AG09309 (cell line): ENCODE data around the gene BCAM.

Source experiments
- DNase-seq: peaks from one replicate; pipeline ENCODE4 v3.0.0-alpha.2; 2010; ENCODE audit warnings: low read depth
- H3K4me3 ChIP-seq: 2 replicates; pipeline ENCODE4 v1.5.1; 2011; ENCODE audit warnings: mild to moderate bottlenecking, low read depth, low read length, moderate library complexity; ENCODE audit not compliant: control insufficient read depth
- TF ChIP-seq, protein P1 (sequence below): IDR thresholded peaks from 2 replicates; pipeline ENCODE4 v1.5.1; 2011; ENCODE audit warnings: mild to moderate bottlenecking, low read depth, low read length, inconsistent platforms; ENCODE audit not compliant: insufficient read depth, control insufficient read depth; ENCODE audit errors: missing control alignments

The BCAM gene

GRCh38 chr19:44783545-44783944 lies 25.4 kb upstream of the BCAM start:
- no peak overlapping the region for H3K4me3 ChIP-seq
- DNase-seq, result no peak
- TF ChIP-seq, protein P1, sequence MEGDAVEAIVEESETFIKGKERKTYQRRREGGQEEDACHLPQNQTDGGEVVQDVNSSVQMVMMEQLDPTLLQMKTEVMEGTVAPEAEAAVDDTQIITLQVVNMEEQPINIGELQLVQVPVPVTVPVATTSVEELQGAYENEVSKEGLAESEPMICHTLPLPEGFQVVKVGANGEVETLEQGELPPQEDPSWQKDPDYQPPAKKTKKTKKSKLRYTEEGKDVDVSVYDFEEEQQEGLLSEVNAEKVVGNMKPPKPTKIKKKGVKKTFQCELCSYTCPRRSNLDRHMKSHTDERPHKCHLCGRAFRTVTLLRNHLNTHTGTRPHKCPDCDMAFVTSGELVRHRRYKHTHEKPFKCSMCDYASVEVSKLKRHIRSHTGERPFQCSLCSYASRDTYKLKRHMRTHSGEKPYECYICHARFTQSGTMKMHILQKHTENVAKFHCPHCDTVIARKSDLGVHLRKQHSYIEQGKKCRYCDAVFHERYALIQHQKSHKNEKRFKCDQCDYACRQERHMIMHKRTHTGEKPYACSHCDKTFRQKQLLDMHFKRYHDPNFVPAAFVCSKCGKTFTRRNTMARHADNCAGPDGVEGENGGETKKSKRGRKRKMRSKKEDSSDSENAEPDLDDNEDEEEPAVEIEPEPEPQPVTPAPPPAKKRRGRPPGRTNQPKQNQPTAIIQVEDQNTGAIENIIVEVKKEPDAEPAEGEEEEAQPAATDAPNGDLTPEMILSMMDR, result no peak

DNA sequence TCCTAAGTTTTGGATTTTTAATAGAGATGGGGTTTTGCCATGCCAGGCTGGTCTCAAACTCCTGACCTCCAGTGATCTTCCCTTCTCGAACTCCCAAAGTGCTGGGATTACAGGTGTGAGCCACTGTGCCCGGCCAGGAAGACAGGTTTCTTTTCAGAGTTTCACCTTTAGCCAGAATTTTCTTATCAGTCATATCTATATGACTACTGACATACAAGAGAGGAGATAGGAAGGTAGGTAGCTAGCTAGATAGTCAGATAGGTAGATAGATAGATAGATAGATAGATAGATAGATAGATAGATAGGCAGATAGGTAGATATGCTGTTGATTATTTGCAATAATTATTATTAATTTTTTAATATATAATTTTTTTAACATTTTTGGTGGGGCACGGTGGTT lies 23.6 kb upstream of the BCAM start:
- TF ChIP-seq, protein P1, result no peak
- DNase-seq, result no peak
- no peak overlapping the region for H3K4me3 ChIP-seq

DNA sequence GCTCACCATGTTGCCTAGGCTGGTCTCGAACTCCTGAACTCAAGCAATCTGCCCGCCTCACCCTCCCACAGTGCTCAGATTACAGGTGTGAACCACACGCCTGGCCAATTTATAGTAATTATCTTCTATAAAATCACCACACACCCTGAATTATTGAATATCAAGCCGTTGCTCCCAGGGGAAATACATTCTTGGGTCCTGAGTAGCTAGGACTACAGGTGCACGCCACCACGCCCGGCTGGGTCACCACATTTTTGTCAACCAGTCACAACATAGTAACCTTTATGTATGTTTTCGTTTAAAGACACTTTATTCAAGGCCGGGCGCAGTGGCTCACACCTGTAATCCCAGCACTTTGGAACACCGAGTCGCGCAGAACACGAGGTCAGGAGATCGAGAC lies 22.9 kb upstream of the BCAM start:
- TF ChIP-seq, protein P1, result no peak
- DNase-seq, result no peak
- no peak overlapping the region for H3K4me3 ChIP-seq

DNA sequence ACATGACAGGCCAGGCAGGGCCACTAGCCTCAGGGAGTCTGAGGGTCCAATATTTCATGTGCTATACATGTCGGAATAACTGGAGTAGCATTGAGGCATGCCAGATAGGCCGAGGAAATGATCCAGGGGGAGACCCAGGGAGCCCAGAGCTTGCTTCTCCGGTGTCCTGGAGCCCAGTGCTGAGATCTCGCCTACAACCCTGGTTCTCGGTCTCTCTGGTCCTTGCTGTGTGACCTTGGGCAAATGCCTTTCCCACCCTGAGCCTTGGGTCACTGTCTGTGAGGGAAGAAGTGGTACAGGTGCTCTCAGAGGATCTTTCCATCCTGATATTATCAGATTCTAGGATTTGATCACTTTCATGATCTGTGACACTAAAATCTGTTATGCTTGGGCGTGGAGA lies 19.9 kb upstream of the BCAM start:
- H3K4me3 ChIP-seq, result no peak overlapping the region
- no peak for DNase-seq
- TF ChIP-seq, protein P1, result no peak

- no peak for DNase-seq
- no peak overlapping the region for H3K4me3 ChIP-seq
- TF ChIP-seq, protein P1, result no peak
Observed at GRCh38 chr19:44789943-44790483, 18.9 kb upstream of the BCAM start.

DNA sequence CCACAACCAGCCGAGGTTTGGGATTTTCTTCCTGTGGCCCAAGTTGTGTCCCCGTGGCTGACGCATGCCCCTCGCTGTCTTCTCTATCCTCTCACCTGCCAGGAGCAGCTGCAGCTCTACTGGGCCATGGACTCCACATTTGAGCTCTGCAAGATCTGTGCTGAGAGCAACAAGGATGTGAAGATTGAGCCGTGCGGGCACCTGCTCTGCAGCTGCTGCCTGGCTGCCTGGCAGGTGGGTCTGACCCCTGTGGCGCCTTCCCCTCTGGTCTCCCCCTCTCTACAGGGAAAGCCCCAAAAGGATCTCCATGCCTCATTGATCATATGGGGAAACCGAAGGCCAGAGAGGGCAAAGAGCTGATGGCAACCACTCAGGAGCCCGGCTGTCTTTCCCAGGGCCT lies 16.6 kb upstream of the BCAM start:
- TF ChIP-seq, protein P1, result no peak
- no peak overlapping the region for H3K4me3 ChIP-seq
- DNase-seq, result no peak

DNA sequence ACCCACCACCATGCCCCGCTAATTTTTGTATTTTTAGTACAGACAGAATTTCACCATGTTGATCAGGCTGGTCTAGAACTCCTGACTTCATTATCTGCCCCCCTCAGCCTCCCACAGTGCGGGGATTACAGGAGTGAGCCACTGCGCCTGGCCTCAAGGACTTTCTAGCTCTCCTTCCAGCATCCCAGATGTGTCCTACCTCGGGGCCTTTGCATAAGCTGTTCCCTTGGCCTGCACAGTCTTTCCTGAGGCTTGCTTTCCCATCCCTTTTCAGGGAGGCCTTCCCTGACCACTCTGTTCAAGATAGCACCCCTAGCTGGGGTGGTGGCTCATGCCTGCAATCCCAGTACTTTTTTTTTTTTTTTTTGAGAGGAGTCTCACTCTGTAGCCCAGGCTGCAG lies 14.3 kb upstream of the BCAM start:
- TF ChIP-seq, protein P1, result no peak
- no peak overlapping the region for H3K4me3 ChIP-seq
- no peak for DNase-seq
